Mucosa of rectum (tissue), 2 donors: ENCODE results near the gene EIF5A2.
"Not testable (repeated sequence)": the region's sequence is repeated elsewhere in the genome, so short reads cannot be mapped to it uniquely, and the experiment has no call there.

Experiments used
- H3K27ac ChIP-seq, 2 donors: one replicate each; pipeline ENCODE4 v1.7.0; 2013; ENCODE audit warnings: inconsistent platforms in 2 of 2, low read depth in 2 of 2, low read length in 2 of 2
- H3K27me3 ChIP-seq, 2 donors: one replicate each; pipeline ENCODE4 v1.7.0; 2013; ENCODE audit warnings: low read length in 2 of 2; ENCODE audit not compliant: control insufficient read depth in 2 of 2, insufficient read depth in 2 of 2
- H3K36me3 ChIP-seq, 2 donors: one replicate each; pipeline ENCODE4 v1.7.0; 2013; ENCODE audit warnings: low read length in 2 of 2; ENCODE audit not compliant: control insufficient read depth in 2 of 2, insufficient read depth in 2 of 2
- H3K4me1 ChIP-seq, 2 donors: one replicate each; pipeline ENCODE4 v1.7.0; 2013; ENCODE audit warnings: low read length in 2 of 2, mild to moderate bottlenecking in 1 of 2; ENCODE audit not compliant: control insufficient read depth in 2 of 2, insufficient read depth in 2 of 2
- H3K4me3 ChIP-seq, 2 donors: one replicate each; pipeline ENCODE4 v1.7.0; 2013; ENCODE audit warnings: low read length in 2 of 2
- H3K9ac ChIP-seq, 2 donors: one replicate each; pipeline ENCODE4 v1.7.0; 2013; ENCODE audit warnings: low read length in 2 of 2, low read depth in 1 of 2, mild to moderate bottlenecking in 1 of 2
- H3K9me3 ChIP-seq, 2 donors: one replicate each; pipeline ENCODE4 v1.7.0; 2013; ENCODE audit warnings: low read length in 2 of 2; ENCODE audit not compliant: control insufficient read depth in 2 of 2
- donor health status: healthy.
- donor health status: Normal muscosa, but diverticular disease.

The EIF5A2 gene

DNA sequence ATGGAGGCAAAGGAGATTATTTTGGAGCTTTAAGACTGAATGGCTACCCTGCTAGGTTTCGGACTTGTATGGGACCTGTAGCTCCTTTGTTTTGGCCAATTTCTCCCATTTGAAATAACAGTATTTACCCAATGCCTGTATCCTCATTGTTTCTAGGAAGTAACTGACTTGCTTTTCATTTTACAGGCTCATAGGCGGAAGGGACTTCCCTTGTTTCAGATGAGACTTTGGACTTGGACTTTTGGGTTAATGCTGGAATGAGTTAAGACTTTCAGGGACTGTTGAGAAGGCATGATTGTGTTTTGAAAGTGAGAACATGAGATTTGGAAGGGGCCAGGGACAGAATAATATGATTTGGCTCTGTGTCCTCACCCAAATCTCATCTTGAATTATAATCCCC is 10.5 kb downstream of the EIF5A2 start:
- no peaks in the 10 kb centered on the region for H3K4me1 ChIP-seq
- H3K27me3 ChIP-seq, result no peaks in the 10 kb centered on the region
- no peak overlapping the region for H3K9ac ChIP-seq
- H3K4me3 ChIP-seq, result no peak overlapping the region
- H3K9me3 ChIP-seq, result no peaks in the 10 kb centered on the region
- no peaks in the 10 kb centered on the region for H3K36me3 ChIP-seq
- H3K27ac ChIP-seq, result no peak overlapping the region

GRCh38 chr3:170897199-170897598 is 11.2 kb downstream of the EIF5A2 start:
- not testable (repeated sequence) for H3K9me3 ChIP-seq, H3K27me3 ChIP-seq, H3K27ac ChIP-seq, H3K4me3 ChIP-seq, H3K4me1 ChIP-seq, H3K36me3 ChIP-seq, H3K9ac ChIP-seq

DNA sequence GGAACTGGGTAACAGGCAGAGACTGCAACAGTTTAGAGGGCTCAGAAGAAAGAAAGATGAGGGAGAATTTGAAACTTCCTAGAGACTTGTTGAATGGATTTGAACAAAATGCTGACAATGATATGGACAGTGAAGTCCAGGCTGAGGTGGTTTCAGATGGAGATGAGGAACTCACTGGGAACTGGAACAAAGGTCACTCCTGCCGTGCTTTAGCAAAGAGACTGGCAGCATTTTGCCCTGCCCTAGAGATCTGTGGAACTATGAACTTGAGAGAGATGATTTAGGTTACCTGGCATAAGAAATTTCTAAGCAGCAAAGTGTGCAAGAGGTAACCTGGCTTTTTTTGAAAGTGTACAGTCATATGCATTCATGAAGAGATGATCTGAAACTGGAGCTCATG is 11.7 kb downstream of the EIF5A2 start:
- H3K9ac ChIP-seq, result no peak overlapping the region
- no peak overlapping the region for H3K27ac ChIP-seq
- H3K36me3 ChIP-seq, result no peaks in the 10 kb centered on the region
- no peak overlapping the region for H3K4me3 ChIP-seq
- H3K4me1 ChIP-seq, result no peaks in the 10 kb centered on the region
- no peaks in the 10 kb centered on the region for H3K27me3 ChIP-seq
- no peaks in the 10 kb centered on the region for H3K9me3 ChIP-seq

GRCh38 chr3:170896333-170896732 is 12.1 kb downstream of the EIF5A2 start:
- H3K27ac ChIP-seq, H3K9me3 ChIP-seq, H3K9ac ChIP-seq, H3K4me3 ChIP-seq, H3K4me1 ChIP-seq, H3K27me3 ChIP-seq, H3K36me3 ChIP-seq: not testable (repeated sequence)

DNA sequence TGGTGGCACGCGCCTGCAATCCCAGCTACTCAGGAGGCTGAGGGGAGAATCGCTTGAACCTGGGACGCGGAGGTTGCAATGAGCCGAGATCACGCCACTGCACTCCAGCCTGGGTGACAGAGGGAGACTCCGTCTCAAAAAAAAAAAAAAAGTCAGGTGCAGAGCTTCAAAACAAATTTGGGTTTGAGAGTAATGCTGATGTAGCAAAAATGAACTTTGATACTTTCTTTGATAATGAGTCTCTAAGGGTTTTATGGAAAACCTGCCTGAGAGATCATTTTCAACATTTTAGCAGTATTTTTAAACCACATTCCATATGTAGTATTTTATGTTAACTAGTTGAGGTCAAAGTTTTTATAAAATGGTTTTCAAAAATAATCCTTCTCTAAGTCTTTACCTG is 14.5 kb downstream of the EIF5A2 start:
- Histone ChIP-seq H3K9me3 (no peaks in the 10 kb centered on the region), H3K9ac (no peak overlapping the region), H3K4me3 (no peak overlapping the region), H3K36me3 (no peaks in the 10 kb centered on the region), H3K27me3 (no peaks in the 10 kb centered on the region), H3K4me1 (no peaks in the 10 kb centered on the region), H3K27ac (no peak overlapping the region)

DNA sequence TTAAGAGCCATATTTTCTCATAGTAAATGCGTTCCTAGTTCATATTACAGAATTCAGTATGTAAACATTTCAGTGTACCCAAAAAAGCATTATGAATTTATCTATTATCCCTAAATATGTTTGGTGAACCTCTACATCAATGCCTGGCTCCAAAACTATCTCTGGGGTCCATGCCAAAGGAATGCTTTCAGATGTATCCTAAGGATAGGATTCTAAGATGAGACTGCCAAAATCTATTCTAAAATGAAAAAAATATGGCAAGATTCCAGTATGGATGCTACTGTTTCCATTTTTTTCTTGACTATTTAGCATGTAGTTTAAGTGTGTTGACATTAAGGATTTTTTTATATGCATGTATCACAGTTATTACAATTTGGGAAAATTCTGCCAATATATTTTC is 18.8 kb downstream of the EIF5A2 start:
- Histone ChIP-seq H3K9ac (no peak overlapping the region), H3K36me3 (no peaks in the 10 kb centered on the region), H3K9me3 (no peaks in the 10 kb centered on the region), H3K27me3 (no peaks in the 10 kb centered on the region), H3K4me1 (no peaks in the 10 kb centered on the region), H3K4me3 (no peak overlapping the region), H3K27ac (no peak overlapping the region)

DNA sequence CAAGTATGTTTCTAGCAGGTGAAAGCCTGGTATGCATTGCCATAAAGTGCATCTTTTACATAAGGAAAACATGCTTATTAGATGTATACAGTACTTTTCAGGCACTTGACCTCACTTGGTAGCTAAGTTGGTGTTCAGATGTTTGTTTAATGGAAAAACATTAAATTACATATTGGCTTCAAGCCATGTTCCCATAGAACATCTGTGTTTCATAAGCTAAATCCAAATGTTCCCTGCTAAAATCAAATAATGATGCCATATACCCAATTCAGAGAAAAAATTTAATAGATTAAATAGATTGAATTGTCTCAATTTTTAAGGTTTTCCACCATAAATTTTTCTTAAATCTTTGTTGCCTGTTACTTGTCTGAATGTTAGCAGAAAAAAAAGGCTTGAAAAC is 19.3 kb downstream of the EIF5A2 start:
- Histone ChIP-seq H3K4me3 (no peak overlapping the region), H3K36me3 (no peaks in the 10 kb centered on the region), H3K27me3 (no peaks in the 10 kb centered on the region), H3K9ac (no peak overlapping the region), H3K27ac (no peak overlapping the region), H3K9me3 (no peaks in the 10 kb centered on the region), H3K4me1 (no peaks in the 10 kb centered on the region)

DNA sequence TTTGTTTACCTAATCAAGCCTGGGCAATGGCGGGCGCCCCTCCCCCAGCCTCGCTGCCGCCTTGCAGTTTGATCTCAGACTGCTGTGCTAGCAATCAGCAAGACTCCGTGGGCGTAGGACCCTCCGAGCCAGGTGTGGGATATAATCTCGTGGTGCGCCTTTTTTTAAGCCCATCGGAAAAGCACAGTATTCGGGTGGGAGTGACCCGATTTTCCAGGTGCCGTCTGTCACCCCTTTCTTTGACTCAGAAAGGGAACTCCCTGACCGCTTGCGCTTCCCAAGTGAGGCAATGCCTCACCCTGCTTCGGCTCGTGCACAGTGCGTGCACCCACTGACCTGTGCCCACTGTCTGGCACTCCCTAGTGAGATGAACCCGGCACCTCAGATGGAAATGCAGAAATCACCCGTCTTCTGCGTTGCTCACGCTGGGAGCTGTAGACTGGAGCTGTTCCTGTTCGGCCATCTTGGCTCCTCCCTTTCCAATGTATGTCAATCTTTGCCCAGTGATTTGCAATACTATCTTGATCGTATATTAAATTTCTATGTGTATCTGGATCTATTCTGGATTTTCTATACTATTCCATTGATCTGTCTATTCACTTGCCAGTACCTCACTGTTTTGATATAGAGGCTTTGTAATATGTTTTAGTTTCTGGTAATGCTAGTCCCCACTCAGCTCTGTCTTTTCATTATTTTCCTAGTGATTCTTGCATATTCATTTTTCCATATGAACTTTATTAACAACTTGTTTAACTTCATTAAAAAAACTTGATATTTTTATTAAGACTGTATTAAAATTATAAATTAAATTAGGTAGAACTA is 24.1 kb downstream of the EIF5A2 start:
- H3K9ac ChIP-seq, H3K27me3 ChIP-seq, H3K36me3 ChIP-seq, H3K4me1 ChIP-seq, H3K9me3 ChIP-seq, H3K27ac ChIP-seq, H3K4me3 ChIP-seq: not testable (repeated sequence)

DNA sequence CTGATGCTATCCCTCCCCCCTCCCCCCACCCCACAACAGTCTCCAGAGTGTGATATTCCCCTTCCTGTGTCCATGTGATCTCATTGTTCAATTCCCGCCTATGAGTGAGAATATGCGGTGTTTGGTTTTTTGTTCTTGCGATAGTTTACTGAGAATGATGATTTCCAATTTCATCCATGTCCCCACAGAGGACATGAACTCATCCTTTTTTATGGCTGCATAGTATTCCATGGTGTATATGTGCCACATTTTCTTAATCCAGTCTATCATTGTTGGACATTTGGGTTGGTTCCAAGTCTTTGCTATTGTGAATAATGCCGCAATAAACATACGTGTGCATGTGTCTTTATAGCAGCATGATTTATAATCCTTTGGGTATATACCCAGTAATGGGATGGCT is 29.7 kb downstream of the EIF5A2 start:
- not testable (repeated sequence) for H3K27ac ChIP-seq, H3K36me3 ChIP-seq, H3K4me1 ChIP-seq, H3K9me3 ChIP-seq, H3K27me3 ChIP-seq, H3K4me3 ChIP-seq, H3K9ac ChIP-seq

DNA sequence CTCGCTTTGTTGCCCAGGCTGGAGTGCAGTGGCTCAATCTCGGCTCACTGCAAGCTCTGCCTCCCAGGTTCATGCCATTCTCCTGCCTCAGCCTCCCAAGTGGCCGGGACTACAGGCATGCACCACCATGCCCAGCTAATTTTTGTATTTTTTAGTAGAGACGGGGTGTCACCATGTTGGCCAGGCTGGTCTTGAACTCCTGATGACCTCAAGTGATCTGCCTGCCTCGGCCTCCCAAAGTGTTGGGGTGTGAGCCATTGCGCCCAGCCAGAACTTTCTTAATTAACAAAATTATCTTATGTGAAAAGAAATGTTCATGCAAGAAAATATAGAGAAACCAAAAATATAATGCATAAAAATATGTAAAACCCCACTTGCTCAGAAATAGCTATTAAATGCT is 31.1 kb downstream of the EIF5A2 start:
- not testable (repeated sequence) for H3K4me1 ChIP-seq, H3K27ac ChIP-seq, H3K9ac ChIP-seq, H3K36me3 ChIP-seq, H3K9me3 ChIP-seq, H3K27me3 ChIP-seq, H3K4me3 ChIP-seq

- H3K9me3 ChIP-seq, result no peaks in the 10 kb centered on the region
- no peak overlapping the region for H3K27ac ChIP-seq
- H3K36me3 ChIP-seq, result no peaks in the 10 kb centered on the region
- H3K4me3 ChIP-seq, result no peak overlapping the region
- no peak overlapping the region for H3K9ac ChIP-seq
- H3K4me1 ChIP-seq, result no peaks in the 10 kb centered on the region
- no peaks in the 10 kb centered on the region for H3K27me3 ChIP-seq
These were observed 31.9 kb downstream of the EIF5A2 start for GRCh38 chr3:170876537-170876936.
